NCI-H128 (cell line): ENCODE data around the gene CHTOP.
"Not testable (repeated sequence)": the region's sequence is repeated elsewhere in the genome, so short reads cannot be mapped to it uniquely, and the experiment has no call there.

ENCODE experiments used
- DNase-seq: peaks from one replicate; lab custom pipeline; 2025; ENCODE audit not compliant: unreplicated experiment; lab: John Stamatoyannopoulos, UW

Gene CHTOP

GRCh38 chr1:153631047-153632022 lies 2.5 kb upstream of the CHTOP start:
- no peak for DNase-seq

GRCh38 chr1:153633161-153633753 lies 609 bp upstream of the CHTOP start:
- no peak for DNase-seq

GRCh38 chr1:153635872-153636271 lies 2.0 kb downstream of the CHTOP start:
- no peak for DNase-seq

GRCh38 chr1:153636312-153636711 lies 2.4 kb downstream of the CHTOP start:
- DNase-seq: no peak

GRCh38 chr1:153638261-153638660 lies 4.4 kb downstream of the CHTOP start:
- no peak for DNase-seq

- DNase-seq: no peak
Observed at GRCh38 chr1:153639280-153639679, 5.4 kb downstream of the CHTOP start.

- not testable (repeated sequence) for DNase-seq
Observed at GRCh38 chr1:153640213-153640612, 6.3 kb downstream of the CHTOP start.

GRCh38 chr1:153640861-153641260 lies 7.0 kb downstream of the CHTOP start:
- no peak for DNase-seq

GRCh38 chr1:153642161-153642560 lies 8.3 kb downstream of the CHTOP start:
- no peak for DNase-seq

GRCh38 chr1:153643100-153643499 lies 9.2 kb downstream of the CHTOP start:
- no peak for DNase-seq

GRCh38 chr1:153643816-153644215 lies 9.9 kb downstream of the CHTOP start:
- no peak for DNase-seq

GRCh38 chr1:153646672-153647345 lies 12.9 kb downstream of the CHTOP start:
- no peak for DNase-seq

- DNase-seq: no peak
Observed at GRCh38 chr1:153647346-153647714, 13.5 kb downstream of the CHTOP start.

GRCh38 chr1:153648000-153648643 lies 14.3 kb downstream of the CHTOP start:
- no peak for DNase-seq

- no peak for DNase-seq
Observed at GRCh38 chr1:153649137-153649862, 15.4 kb downstream of the CHTOP start.

GRCh38 chr1:153649863-153650235 lies 16.0 kb downstream of the CHTOP start:
- no peak for DNase-seq

GRCh38 chr1:153651771-153652170 lies 17.9 kb downstream of the CHTOP start:
- DNase-seq: no peak

- DNase-seq: no peak
Observed at GRCh38 chr1:153652805-153653500, 19.1 kb downstream of the CHTOP start.

GRCh38 chr1:153655333-153655732 lies 21.5 kb downstream of the CHTOP start:
- DNase-seq: no peak
